IMR-90 (cell line): ENCODE measurements around the gene EML6.

Experiments used
- BHLHE40 ChIP-seq: fragments of 150-350 bp; IDR thresholded peaks from 2 replicates; pipeline ENCODE4 v1.6.1; 2016; ENCODE audit warnings: mild to moderate bottlenecking, low read depth, low read length
- CEBPB ChIP-seq: IDR thresholded peaks from 2 replicates; pipeline ENCODE4 v1.6.1; 2012; ENCODE audit warnings: low read depth, low read length, improper control_type of control experiment
- FOS ChIP-seq: fragments of 150-350 bp; IDR thresholded peaks from 2 replicates; pipeline ENCODE4 v1.6.1; 2016; ENCODE audit warnings: low read depth, low read length
- MAFK ChIP-seq: IDR thresholded peaks from 2 replicates; pipeline ENCODE4 v1.6.1; 2012; ENCODE audit warnings: low read depth, low read length, improper control_type of control experiment
- MAZ ChIP-seq: IDR thresholded peaks from 2 replicates; pipeline ENCODE4 v1.6.1; 2012; ENCODE audit warnings: low read depth, mild to moderate bottlenecking, low read length, improper control_type of control experiment, moderate library complexity, borderline replicate concordance
- POLR2A ChIP-seq: IDR thresholded peaks from 2 replicates; pipeline ENCODE4 v1.6.1; 2012; ENCODE audit warnings: mild to moderate bottlenecking, low read depth, low read length
- RAD21 ChIP-seq: IDR thresholded peaks from 2 replicates; pipeline ENCODE4 v1.6.1; 2012; ENCODE audit warnings: low read length, improper control_type of control experiment
- RFX5 ChIP-seq: IDR thresholded peaks from 2 replicates; pipeline ENCODE4 v1.8.0; 2012; ENCODE audit warnings: low read depth, mild to moderate bottlenecking, low read length, moderate library complexity
- TF ChIP-seq, protein P1 (sequence below): conservative IDR thresholded peaks from 2 replicates; pipeline ENCODE4 v1.5.1; 2012; ENCODE audit warnings: mild to moderate bottlenecking, low read depth, low read length, improper control_type of control experiment

GRCh38 chr2:54763636-54764291 is 40.3 kb downstream of the EML6 start:
- TF ChIP-seq POLR2A (no peak), RAD21 (0 out of 2 replicates have a peak, but pooled peaks have one; percentile 17), FOS (no peak), RFX5 (no peak), BHLHE40 (no peak), MAFK (no peak), CEBPB (no peak), MAZ (no peak)
- TF ChIP-seq, protein P1, sequence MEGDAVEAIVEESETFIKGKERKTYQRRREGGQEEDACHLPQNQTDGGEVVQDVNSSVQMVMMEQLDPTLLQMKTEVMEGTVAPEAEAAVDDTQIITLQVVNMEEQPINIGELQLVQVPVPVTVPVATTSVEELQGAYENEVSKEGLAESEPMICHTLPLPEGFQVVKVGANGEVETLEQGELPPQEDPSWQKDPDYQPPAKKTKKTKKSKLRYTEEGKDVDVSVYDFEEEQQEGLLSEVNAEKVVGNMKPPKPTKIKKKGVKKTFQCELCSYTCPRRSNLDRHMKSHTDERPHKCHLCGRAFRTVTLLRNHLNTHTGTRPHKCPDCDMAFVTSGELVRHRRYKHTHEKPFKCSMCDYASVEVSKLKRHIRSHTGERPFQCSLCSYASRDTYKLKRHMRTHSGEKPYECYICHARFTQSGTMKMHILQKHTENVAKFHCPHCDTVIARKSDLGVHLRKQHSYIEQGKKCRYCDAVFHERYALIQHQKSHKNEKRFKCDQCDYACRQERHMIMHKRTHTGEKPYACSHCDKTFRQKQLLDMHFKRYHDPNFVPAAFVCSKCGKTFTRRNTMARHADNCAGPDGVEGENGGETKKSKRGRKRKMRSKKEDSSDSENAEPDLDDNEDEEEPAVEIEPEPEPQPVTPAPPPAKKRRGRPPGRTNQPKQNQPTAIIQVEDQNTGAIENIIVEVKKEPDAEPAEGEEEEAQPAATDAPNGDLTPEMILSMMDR, result peak; percentile 26; the same call in 1 of the 2 replicates
